ENCODE data around the gene PALS1. TPM values are rescaled to one million over a fixed set of nuclear protein-coding genes. Genes with fewer than 3 reads are reported as not detected.

The PALS1 gene
- total RNA-seq, 4 donors from 2014 or later: 18.5 to 52.9 (median 36.8) TPM

- no peaks in the 10 kb centered on the region for H3K36me3 ChIP-seq
- peak overlapping the region; percentile 38 to 89 for H3K4me3 ChIP-seq
- peak overlapping the region; percentile 74 to 100 (median 98) for H3K27ac ChIP-seq
- H3K27me3 ChIP-seq: no peaks in the 10 kb centered on the region
- TF ChIP-seq POLR2A (IDR thresholded peaks at IDR 0.05): no peak
- TF ChIP-seq POLR2AphosphoS5 (IDR thresholded peaks at IDR 0.05): no peak
- WGBS, 2 donors (ENCODE audit: low coverage in 1 of 2): 12 to 25% methylated on average over 13 to 21 of the region's 23 CpGs
- H3K4me1 ChIP-seq: peaks cover 0 to 44% (median 3%) of the 10 kb centered on the region in 3 donors
- peak; percentile 52 for ATAC-seq
- no peaks in the 10 kb centered on the region for H3K9me3 ChIP-seq
These were observed 885 bp upstream of the PALS1 start for GRCh38 chr14:67240168-67240932.

- WGBS, 2 donors (ENCODE audit: low coverage in 1 of 2): 0% methylated on average over 2 to 7 of the region's 54 CpGs
- Histone ChIP-seq H3K36me3 (no peaks in the 10 kb centered on the region), H3K9me3 (no peaks in the 10 kb centered on the region), H3K27ac (peak overlapping the region; percentile 76 to 100 (median 98)), H3K4me1 (peaks cover 0 to 47% (median 3%) of the 10 kb centered on the region in 3 donors), H3K27me3 (no peaks in the 10 kb centered on the region), H3K4me3 (peak overlapping the region; percentile 38 to 89)
- peak; percentile 97 for ATAC-seq
- TF ChIP-seq CTCF (IDR thresholded peaks at IDR 0.05) (no peak), POLR2A (IDR thresholded peaks at IDR 0.05) (peak; percentile 53 to 75), EP300 (IDR thresholded peaks at IDR 0.05) (no peak), POLR2AphosphoS5 (IDR thresholded peaks at IDR 0.05) (peak; percentile 79)
These were observed 241 bp upstream of the PALS1 start for GRCh38 chr14:67240978-67241410.

GRCh38 chr14:67242168-67242420 is 859 bp downstream of the PALS1 start:
- H3K4me1 ChIP-seq: peaks cover 0 to 56% (median 3%) of the 10 kb centered on the region in 3 donors
- no peaks in the 10 kb centered on the region for H3K36me3 ChIP-seq
- H3K27ac ChIP-seq: peak overlapping the region; percentile 76 to 100 (median 98)
- H3K9me3 ChIP-seq: no peaks in the 10 kb centered on the region
- ATAC-seq: no peak
- WGBS, 2 donors (ENCODE audit: low coverage in 1 of 2): 7 to 10% methylated on average over 4 of the region's 4 CpGs
- no peak for TF ChIP-seq POLR2A (IDR thresholded peaks at IDR 0.05)
- TF ChIP-seq POLR2AphosphoS5 (IDR thresholded peaks at IDR 0.05): no peak
- TF ChIP-seq EP300 (IDR thresholded peaks at IDR 0.05): no peak
- TF ChIP-seq CTCF (IDR thresholded peaks at IDR 0.05): no peak
- no peaks in the 10 kb centered on the region for H3K27me3 ChIP-seq
- H3K4me3 ChIP-seq: peak overlapping the region; percentile 38 to 89

- H3K27me3 ChIP-seq: no peaks in the 10 kb centered on the region
- ATAC-seq: no peak
- no peaks in the 10 kb centered on the region for H3K36me3 ChIP-seq
- no peak overlapping the region for H3K27ac ChIP-seq
- peaks cover 0 to 76% (median 2%) of the 10 kb centered on the region in 3 donors for H3K4me1 ChIP-seq
- WGBS, 2 donors (ENCODE audit: low coverage in 1 of 2): 60 to 61% methylated on average over 1 of the region's 1 CpG
- no peak for TF ChIP-seq EP300 (IDR thresholded peaks at IDR 0.05)
- TF ChIP-seq CTCF (IDR thresholded peaks at IDR 0.05): no peak
- no peak for TF ChIP-seq POLR2AphosphoS5 (IDR thresholded peaks at IDR 0.05)
- no peak for TF ChIP-seq POLR2A (IDR thresholded peaks at IDR 0.05)
- no peaks in the 10 kb centered on the region for H3K9me3 ChIP-seq
- H3K4me3 ChIP-seq: no peak overlapping the region
These were observed 3.9 kb downstream of the PALS1 start for GRCh38 chr14:67245104-67245503.

- Histone ChIP-seq H3K4me1 (peaks cover 0 to 80% (median 4%) of the 10 kb centered on the region in 3 donors), H3K4me3 (no peak overlapping the region), H3K27ac (no peak overlapping the region), H3K27me3 (no peaks in the 10 kb centered on the region), H3K9me3 (no peaks in the 10 kb centered on the region), H3K36me3 (no peaks in the 10 kb centered on the region)
- WGBS, 2 donors (ENCODE audit: low coverage in 1 of 2): 100% methylated on average over 2 of the region's 2 CpGs
- no peak for ATAC-seq
- no peak for TF ChIP-seq EP300 (IDR thresholded peaks at IDR 0.05)
- TF ChIP-seq POLR2A (IDR thresholded peaks at IDR 0.05): no peak
- no peak for TF ChIP-seq CTCF (IDR thresholded peaks at IDR 0.05)
- TF ChIP-seq POLR2AphosphoS5 (IDR thresholded peaks at IDR 0.05): no peak
These were observed 10.5 kb downstream of the PALS1 start for GRCh38 chr14:67251573-67252226.

Measured in gastroesophageal sphincter (tissue), 4 donors.